Amniotic stem cell (primary cell): ENCODE data around the gene ADAP2.
"Not testable (repeated sequence)": the region's sequence is repeated elsewhere in the genome, so short reads cannot be mapped to it uniquely, and the experiment has no call there.

Experiments
- DNase-seq: peaks from one replicate; lab custom pipeline; 2025; lab: John Stamatoyannopoulos, UW

The ADAP2 gene

GRCh38 chr17:30929861-30930260 is 8.1 kb downstream of the ADAP2 start:
- DNase-seq, result not testable (repeated sequence)

- DNase-seq, result no peak
Measured at GRCh38 chr17:30930495-30930894, 8.8 kb downstream of the ADAP2 start.

- DNase-seq, result not testable (repeated sequence)
Measured at GRCh38 chr17:30931582-30931981, 9.8 kb downstream of the ADAP2 start.

GRCh38 chr17:30933966-30934365 is 12.2 kb downstream of the ADAP2 start:
- DNase-seq, result no peak

DNA sequence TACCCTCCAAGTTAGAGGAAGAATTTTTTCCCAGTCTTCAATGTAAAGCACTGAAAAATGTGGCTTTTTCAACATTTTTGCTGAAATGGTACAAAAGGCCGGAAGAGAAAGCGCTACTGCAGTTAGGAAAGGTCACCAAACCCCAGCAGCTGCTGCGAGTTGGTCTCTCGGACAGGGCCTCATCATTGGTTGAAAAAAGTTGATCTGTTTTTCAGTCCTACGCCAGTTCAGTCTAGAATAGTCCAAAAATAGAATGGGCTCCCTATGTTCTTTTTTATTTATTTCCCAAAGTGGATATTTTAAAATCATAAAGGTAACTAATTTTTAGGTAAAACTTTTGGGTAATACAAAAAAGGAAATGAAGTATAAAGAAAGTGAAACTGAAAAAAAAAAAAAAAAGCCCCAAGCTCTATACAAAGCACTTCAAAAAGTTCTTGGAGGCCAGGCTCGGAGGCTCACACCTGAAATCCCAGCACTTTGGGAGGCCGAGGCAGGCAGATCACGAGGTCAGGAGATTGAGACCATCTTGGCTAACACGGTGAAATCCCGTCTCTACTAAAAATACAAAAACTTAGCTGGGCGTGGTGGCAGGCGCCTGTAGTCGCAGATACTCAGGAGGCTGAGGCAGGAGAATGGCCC is 17.4 kb downstream of the ADAP2 start:
- no peak for DNase-seq

GRCh38 chr17:30942308-30943079 is 20.7 kb downstream of the ADAP2 start:
- no peak for DNase-seq

DNA sequence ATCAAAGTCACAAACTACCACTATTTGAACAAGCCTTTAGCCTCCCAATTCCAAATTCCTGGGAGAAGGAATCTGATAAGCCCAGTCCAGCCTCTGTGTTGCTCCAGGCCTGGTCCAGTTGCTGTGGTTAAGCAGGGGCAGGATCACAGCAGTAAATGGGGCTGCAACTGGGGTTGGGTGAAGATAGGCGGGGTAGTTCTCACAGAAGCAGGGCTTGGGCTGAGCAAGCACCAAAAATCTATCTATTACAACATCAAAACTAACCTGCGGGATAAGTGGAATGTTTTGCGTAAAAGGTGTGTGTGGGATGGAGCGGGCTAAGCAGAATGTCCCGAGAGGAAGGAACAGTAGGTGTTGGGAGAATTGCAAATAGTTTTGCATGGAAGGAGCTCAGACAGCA is 26.1 kb downstream of the ADAP2 start:
- DNase-seq, result no peak

DNA sequence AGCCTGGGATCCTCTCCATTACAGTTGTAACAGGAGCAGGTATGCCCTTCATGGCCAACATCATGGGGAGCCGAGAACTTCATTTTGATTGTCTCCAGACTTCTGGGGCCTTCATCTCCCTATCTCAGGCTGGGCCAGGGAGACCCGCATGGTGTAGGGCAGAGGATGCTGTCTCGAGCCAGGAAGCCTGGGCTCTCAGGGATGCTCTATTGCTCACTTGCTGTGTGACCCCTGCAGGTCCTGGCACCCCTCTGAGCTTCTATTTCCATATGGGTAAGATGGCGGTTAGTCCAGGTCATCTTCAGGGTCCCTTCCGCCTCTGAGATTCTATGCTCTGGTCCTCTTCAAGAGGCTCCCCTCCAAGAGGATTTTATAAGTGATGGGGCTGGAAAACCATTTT is 28.4 kb downstream of the ADAP2 start:
- DNase-seq, result no peak

GRCh38 chr17:30950669-30951399 is 29.1 kb downstream of the ADAP2 start:
- DNase-seq, result no peak

- no peak for DNase-seq
Measured at GRCh38 chr17:30952638-30953393, 31.1 kb downstream of the ADAP2 start.

DNA sequence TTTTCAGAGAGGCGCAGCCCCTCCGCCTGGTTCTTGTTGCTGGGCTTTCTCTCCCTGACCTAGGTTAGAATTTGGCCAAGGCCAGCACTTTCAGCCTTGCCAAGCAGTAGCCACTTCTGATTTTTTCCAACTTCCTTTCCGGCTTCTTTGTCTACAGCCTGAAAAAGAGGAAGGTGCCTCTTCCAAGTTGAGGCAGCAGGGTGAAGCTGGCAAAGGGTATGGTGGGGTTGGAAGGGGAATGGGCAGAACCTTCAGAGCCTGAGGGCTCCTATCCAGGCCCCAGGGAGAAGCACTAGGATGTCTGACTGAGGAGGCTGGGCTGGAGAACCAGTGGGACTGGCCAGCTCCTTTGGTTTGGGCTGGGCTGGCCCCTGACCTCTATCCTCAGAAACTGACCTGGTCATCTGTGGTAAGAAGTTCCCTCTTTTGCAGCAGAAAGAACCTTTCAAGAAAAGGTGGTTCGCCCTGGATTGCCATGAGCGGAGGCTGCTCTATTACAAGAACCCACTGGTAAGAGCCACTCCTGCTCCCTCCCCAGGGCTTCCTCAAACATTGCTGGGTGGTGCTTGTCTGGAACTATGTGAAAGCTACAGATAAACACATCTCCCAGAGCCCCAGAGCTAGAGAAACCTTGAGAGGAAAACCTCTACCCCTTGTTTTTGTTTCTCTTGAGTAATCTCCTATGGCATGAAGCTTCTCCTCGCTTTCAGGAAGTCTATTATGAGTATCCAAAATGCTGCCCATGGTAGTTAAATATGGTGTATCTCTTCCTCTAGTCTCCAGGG is 32.5 kb downstream of the ADAP2 start:
- DNase-seq, result no peak

- DNase-seq, result no peak
Measured at GRCh38 chr17:30956764-30957374, 35.1 kb downstream of the ADAP2 start.

- no peak for DNase-seq
Measured at GRCh38 chr17:30957741-30958140, 36.0 kb downstream of the ADAP2 start.

DNA sequence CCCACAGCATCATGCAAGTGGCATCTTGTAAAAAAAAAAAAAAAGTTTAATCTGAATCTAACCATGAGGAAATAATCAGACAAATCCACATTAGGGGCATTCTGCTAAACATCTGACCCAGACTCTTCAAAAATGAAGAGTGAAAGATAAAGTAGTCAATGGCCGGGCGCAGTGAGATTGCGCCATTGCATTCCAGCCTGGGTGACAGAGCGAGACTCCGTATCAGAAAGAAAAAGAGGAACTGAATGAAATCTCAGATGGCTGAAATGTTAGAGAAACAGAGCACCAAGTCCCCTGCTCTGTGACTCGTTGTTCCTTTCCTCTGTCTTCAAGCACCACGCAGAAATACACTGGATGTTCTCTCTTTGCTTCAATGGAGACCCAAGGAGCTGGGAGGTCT is 36.4 kb downstream of the ADAP2 start:
- no peak for DNase-seq

DNA sequence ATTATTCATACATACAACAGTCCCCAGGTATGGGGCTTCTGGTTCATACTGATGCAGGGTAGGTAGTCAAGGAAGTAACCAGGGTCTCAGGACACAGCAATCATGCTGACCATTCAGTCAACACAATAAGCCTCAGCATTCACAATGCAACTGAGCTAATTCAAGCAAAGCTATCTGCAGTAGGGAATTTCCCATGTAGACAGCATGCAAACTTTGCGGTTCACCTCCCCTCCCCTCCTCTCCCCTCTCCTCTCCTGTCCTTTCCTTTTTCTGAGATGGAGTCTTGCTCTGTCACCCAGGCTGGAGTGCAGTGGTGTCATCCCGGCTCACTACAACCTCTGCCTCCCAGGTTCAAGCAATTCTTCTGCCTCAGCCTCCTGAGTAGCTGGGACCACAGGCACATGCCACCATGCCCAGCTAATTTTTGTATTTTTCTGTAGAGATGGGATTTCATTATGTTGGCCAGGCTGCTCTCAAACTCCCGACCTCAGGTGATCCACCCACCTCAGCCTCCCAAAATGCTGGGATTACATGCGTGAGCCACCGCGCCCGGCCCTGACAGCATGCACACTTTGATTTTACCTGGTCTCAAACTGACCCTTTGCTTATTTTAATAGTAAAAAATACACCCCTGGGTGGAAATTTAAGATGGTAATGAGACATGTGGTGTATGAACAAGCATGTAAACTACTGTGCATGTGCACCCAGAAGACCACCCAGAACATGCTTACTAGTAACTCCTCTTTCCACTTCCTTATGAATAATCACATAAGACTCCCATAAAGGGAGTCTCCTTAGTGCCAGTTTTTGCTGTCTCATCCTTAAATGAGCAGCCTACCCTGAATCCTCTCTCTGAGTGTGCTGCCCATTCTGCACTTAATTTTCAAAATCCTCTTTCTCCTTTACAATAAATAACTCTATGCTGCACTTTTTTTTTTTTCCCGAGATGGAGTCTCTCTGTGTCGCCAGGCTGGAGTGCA is 39.8 kb downstream of the ADAP2 start:
- DNase-seq, result no peak

DNA sequence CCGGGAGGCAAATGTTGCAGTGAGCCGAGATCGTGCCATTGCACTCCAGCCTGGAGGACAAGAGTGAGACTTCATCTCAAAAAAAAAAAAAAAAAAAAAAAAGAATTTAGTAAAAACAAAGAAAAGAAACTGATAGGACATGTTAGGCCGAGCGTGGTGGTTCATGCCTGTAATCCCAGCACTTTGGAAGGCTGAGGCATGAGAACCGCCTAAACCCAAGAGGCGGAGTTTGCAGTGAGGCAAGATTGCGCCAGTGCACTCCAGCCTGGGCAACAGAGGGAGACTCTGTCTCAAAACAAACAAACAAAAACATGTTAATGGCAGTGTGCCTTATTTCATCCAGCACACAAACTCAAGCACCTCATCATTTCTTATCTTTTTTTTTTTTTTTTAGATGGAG is 42.6 kb downstream of the ADAP2 start:
- not testable (repeated sequence) for DNase-seq

DNA sequence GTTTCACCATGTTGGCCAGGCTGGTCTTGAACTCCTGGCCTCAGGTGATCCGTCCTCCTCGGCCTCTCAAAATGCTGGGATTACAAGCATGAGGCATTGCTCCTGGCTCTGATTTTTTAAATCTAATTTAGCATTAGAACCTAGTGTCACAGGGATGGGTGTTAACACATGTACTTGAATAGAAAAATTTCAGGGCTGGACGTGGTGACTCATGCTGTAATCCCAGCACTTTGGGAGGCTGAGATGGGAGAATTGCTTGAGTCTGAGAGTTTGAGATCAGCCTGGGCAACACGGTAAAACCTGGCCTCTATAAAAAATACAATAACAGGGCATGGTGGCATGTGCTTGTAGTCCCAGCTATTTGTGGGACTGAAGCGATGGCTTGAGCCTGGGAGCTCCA is 43.1 kb downstream of the ADAP2 start:
- no peak for DNase-seq

DNA sequence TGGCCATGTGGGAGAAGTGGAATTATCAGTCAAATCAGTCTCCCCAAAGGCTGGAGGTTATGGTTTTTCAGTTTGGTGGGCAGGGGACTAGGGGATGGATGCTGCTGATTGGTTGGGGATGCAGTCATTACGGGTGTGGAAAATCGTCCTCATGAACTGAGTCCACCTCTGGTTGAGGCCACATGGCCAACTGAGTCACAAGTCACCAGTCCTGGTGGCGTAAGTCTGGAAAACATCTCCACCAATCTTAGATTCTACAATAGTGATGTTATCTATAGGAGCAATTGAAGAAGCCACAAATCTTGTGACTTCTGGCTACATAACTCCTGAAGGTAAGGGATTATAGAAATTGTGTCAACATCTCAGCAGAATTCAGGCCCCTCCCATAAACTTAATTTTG is 43.9 kb downstream of the ADAP2 start:
- DNase-seq, result no peak

GRCh38 chr17:30967911-30968310 is 46.2 kb downstream of the ADAP2 start:
- not testable (repeated sequence) for DNase-seq
